GM23338 (cell line): ENCODE results near the gene CADPS2. TPM values are rescaled to one million over a fixed set of nuclear protein-coding genes. Genes with fewer than 3 reads are reported as not detected.
A peak's percentile ranks its signal among the peaks of the same experiment; 100 is the strongest.

ENCODE experiments used
- ATAC-seq: fragments of 200-7000 bp; cut with Tn5 transposase; 3 replicates; pipeline ENCODE4 v1.9.1; 2020
- DNase-seq: peaks from one replicate; pipeline ENCODE4 v3.0.0-alpha.2; 2015; ENCODE audit warnings: low spot score
- H2AFZ ChIP-seq: fragments of 200-600 bp; sonication (generic); 2 replicates; pipeline ENCODE4 v1.8.0; 2016; ENCODE audit warnings: antibody characterized with exemption, mild to moderate bottlenecking, moderate library complexity
- H3F3A ChIP-seq: fragments of 200-600 bp; sonication (generic); replicated peaks from 2 replicates; pipeline ENCODE4 v1.8.0; 2017; ENCODE audit warnings: antibody characterized with exemption, mixed run types, low read depth
- H3K27ac ChIP-seq: fragments of 200-600 bp; sonication (generic); 2 replicates; pipeline ENCODE4 v1.6.1; 2016; ENCODE audit warnings: low read depth
- H3K27me3 ChIP-seq: fragments of 200-600 bp; sonication (generic); 2 replicates; pipeline ENCODE4 v1.8.0; 2016; ENCODE audit warnings: mild to moderate bottlenecking, mixed run types, moderate library complexity; ENCODE audit not compliant: insufficient read depth
- H3K36me3 ChIP-seq: fragments of 200-600 bp; sonication (generic); 2 replicates; pipeline ENCODE4 v1.8.0; 2016; ENCODE audit warnings: mild to moderate bottlenecking; ENCODE audit not compliant: insufficient read depth
- H3K4me1 ChIP-seq: fragments of 200-600 bp; sonication (generic); 2 replicates; pipeline ENCODE4 v1.8.0; 2016; ENCODE audit warnings: mild to moderate bottlenecking, moderate library complexity; ENCODE audit not compliant: insufficient read depth
- H3K4me2 ChIP-seq: fragments of 200-600 bp; sonication (generic); 2 replicates; pipeline ENCODE4 v1.7.1; 2017; ENCODE audit warnings: mixed run types
- H3K4me3 ChIP-seq: fragments of 200-600 bp; sonication (generic); 2 replicates; pipeline ENCODE4 v1.6.1; 2016; ENCODE audit warnings: mixed run types
- H3K79me2 ChIP-seq: fragments of 200-600 bp; sonication (generic); replicated peaks from 2 replicates; pipeline ENCODE4 v1.8.0; 2017; ENCODE audit warnings: mild to moderate bottlenecking; ENCODE audit not compliant: insufficient read depth
- H3K9me2 ChIP-seq: fragments of 200-600 bp; sonication (generic); 2 replicates; pipeline ENCODE4 v1.8.0; 2017; ENCODE audit not compliant: insufficient read depth
- H4K20me1 ChIP-seq: fragments of 200-600 bp; sonication (generic); replicated peaks from 2 replicates; pipeline ENCODE4 v1.8.0; 2017; ENCODE audit warnings: mild to moderate bottlenecking; ENCODE audit not compliant: insufficient read depth
- H3K27ac Mint-ChIP-seq: 2 replicates; pipeline ENCODE4 v1.8.0; 2020; ENCODE audit warnings: inconsistent platforms, mild to moderate bottlenecking, moderate library complexity, mixed read lengths
- H3K27me3 Mint-ChIP-seq: 3 replicates; pipeline ENCODE4 v1.8.0; 2022; ENCODE audit warnings: low read depth, mild to moderate bottlenecking, moderate library complexity, mixed read lengths, inconsistent platforms; ENCODE audit not compliant: insufficient read depth, poor library complexity
- H3K36me3 Mint-ChIP-seq: 3 replicates; pipeline ENCODE4 v1.8.0; 2021; ENCODE audit warnings: low read depth, mild to moderate bottlenecking, inconsistent platforms, moderate library complexity, mixed read lengths
- H3K4me1 Mint-ChIP-seq: 3 replicates; pipeline ENCODE4 v1.8.0; 2020; ENCODE audit warnings: mild to moderate bottlenecking, inconsistent platforms, mixed read lengths
- H3K4me3 Mint-ChIP-seq: 3 replicates; pipeline ENCODE4 v1.8.0; 2021; ENCODE audit warnings: moderate library complexity, mild to moderate bottlenecking, inconsistent platforms, mixed read lengths
- H3K9me3 Mint-ChIP-seq: 3 replicates; pipeline ENCODE4 v1.8.0; 2020; ENCODE audit warnings: moderate library complexity, mild to moderate bottlenecking, inconsistent platforms, mixed read lengths
- CTCF ChIP-seq, 2 experiments: fragments of 200-600 bp in 1 of 2; sonication (generic) in 1 of 2; conservative IDR thresholded peaks; 2 replicates each; pipeline versions ENCODE4 v1.5.1 to v1.6.1; 2016 to 2017; ENCODE audit warnings: antibody characterized with exemption in 2 of 2, low read depth in 2 of 2, mild to moderate bottlenecking in 2 of 2, moderate library complexity in 1 of 2
- EZH2 ChIP-seq: fragments of 200-600 bp; sonication (generic); IDR thresholded peaks from one replicate; pipeline ENCODE4 v1.8.0; 2017; ENCODE audit warnings: antibody characterized with exemption, mild to moderate bottlenecking, low read depth; ENCODE audit not compliant: unreplicated experiment
- NANOG ChIP-seq: IDR thresholded peaks from 2 replicates; pipeline ENCODE4 v1.6.1; 2016; ENCODE audit warnings: antibody characterized with exemption, borderline replicate concordance
- POLR2AphosphoS5 ChIP-seq: IDR thresholded peaks from 2 replicates; pipeline ENCODE4 v1.6.1; 2016; ENCODE audit warnings: antibody characterized with exemption, low read depth
- REST ChIP-seq: IDR thresholded peaks from one replicate; pipeline ENCODE4 v1.6.1; 2018; ENCODE audit warnings: antibody characterized with exemption; ENCODE audit not compliant: unreplicated experiment
- ZNF114 ChIP-seq: fragments of 250-450 bp; sonication (Bioruptor Pico); IDR thresholded peaks from 2 replicates; pipeline ENCODE4 v1.5.0; 2020; ENCODE audit warnings: mild to moderate bottlenecking, moderate library complexity
- polyA plus RNA-seq: library from polyadenylated mRNA; unstranded; fragments of >200 nt; fragmentation: Nextera tagmentation; extraction: Ambion mirVana; gene quantifications from 2 replicates; pipeline ENCODE4 v1.2.1, GENCODE V29; 2016
- total RNA-seq: library from RNA; depleted of rRNA; stranded (reverse); fragments of >200 nt; shearing (Covaris generic); gene quantifications from 2 replicates; pipeline ENCODE4 v1.2.3, GENCODE V29; 2014
- TF ChIP-seq, protein P1 (sequence below): IDR thresholded peaks from 2 replicates; pipeline ENCODE4 v1.6.1; 2016; ENCODE audit warnings: antibody characterized with exemption
- TF ChIP-seq, protein P2 (sequence below): fragments of 250-450 bp; sonication (Bioruptor Pico); IDR thresholded peaks from 2 replicates; pipeline ENCODE4 v1.5.0; 2020; ENCODE audit warnings: mild to moderate bottlenecking, moderate library complexity

The CADPS2 gene
- total and polyA plus RNA-seq, 2 experiments from 2014 or later: 16.3 to 36.9 TPM

DNA sequence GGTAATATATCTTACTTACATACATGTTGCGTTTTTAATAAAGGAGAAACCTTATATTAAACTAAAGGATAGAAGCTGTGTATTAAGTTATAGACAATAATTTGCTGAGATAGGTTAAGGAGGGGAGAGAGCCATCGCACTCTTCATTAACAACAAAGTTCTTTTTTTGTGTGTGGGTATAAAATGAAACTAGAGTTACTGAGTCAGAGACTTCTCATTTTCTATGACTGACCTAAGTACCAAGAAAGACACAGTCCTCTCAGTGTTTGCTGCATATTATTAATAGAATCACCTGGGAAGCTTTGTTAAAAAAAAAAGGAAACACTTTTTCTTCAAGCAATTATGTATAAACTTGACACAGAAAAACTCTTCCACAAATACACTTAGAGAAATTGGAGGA is 613.1 kb downstream of the CADPS2 start (continued):
- TF ChIP-seq REST: no peak
- TF ChIP-seq EZH2: no peak
- no peak for TF ChIP-seq NANOG

- no peaks in the 10 kb centered on the region for H4K20me1 ChIP-seq
- Mint-ChIP-seq H3K27me3 (peaks cover 7% of the 10 kb centered on the region), H3K4me1 (peaks cover 7% of the 10 kb centered on the region; the same call in 2 of the 3 replicates), H3K36me3 (no peaks in the 10 kb centered on the region), H3K27ac (no peak overlapping the region), H3K9me3 (no peaks in the 10 kb centered on the region), H3K4me3 (no peak overlapping the region)
- H3F3A ChIP-seq: 0 out of 2 replicates have a peak, but pooled peaks cover 4% of the 10 kb centered on the region
- H3K4me1 ChIP-seq: peaks cover 10% of the 10 kb centered on the region; the same call in 1 of the 2 replicates
- H3K9me2 ChIP-seq: no peaks in the 10 kb centered on the region
- peak; percentile 61 for ATAC-seq
- H3K27ac ChIP-seq: no peak overlapping the region
- H3K36me3 ChIP-seq: no peaks in the 10 kb centered on the region
- TF ChIP-seq, protein P1, sequence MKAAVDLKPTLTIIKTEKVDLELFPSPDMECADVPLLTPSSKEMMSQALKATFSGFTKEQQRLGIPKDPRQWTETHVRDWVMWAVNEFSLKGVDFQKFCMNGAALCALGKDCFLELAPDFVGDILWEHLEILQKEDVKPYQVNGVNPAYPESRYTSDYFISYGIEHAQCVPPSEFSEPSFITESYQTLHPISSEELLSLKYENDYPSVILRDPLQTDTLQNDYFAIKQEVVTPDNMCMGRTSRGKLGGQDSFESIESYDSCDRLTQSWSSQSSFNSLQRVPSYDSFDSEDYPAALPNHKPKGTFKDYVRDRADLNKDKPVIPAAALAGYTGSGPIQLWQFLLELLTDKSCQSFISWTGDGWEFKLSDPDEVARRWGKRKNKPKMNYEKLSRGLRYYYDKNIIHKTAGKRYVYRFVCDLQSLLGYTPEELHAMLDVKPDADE: no peak
- TF ChIP-seq CTCF (conservative IDR thresholded peaks at IDR 0.05; ENCODE audit: low read depth in 2 of 2): no peak
- TF ChIP-seq, protein P2, sequence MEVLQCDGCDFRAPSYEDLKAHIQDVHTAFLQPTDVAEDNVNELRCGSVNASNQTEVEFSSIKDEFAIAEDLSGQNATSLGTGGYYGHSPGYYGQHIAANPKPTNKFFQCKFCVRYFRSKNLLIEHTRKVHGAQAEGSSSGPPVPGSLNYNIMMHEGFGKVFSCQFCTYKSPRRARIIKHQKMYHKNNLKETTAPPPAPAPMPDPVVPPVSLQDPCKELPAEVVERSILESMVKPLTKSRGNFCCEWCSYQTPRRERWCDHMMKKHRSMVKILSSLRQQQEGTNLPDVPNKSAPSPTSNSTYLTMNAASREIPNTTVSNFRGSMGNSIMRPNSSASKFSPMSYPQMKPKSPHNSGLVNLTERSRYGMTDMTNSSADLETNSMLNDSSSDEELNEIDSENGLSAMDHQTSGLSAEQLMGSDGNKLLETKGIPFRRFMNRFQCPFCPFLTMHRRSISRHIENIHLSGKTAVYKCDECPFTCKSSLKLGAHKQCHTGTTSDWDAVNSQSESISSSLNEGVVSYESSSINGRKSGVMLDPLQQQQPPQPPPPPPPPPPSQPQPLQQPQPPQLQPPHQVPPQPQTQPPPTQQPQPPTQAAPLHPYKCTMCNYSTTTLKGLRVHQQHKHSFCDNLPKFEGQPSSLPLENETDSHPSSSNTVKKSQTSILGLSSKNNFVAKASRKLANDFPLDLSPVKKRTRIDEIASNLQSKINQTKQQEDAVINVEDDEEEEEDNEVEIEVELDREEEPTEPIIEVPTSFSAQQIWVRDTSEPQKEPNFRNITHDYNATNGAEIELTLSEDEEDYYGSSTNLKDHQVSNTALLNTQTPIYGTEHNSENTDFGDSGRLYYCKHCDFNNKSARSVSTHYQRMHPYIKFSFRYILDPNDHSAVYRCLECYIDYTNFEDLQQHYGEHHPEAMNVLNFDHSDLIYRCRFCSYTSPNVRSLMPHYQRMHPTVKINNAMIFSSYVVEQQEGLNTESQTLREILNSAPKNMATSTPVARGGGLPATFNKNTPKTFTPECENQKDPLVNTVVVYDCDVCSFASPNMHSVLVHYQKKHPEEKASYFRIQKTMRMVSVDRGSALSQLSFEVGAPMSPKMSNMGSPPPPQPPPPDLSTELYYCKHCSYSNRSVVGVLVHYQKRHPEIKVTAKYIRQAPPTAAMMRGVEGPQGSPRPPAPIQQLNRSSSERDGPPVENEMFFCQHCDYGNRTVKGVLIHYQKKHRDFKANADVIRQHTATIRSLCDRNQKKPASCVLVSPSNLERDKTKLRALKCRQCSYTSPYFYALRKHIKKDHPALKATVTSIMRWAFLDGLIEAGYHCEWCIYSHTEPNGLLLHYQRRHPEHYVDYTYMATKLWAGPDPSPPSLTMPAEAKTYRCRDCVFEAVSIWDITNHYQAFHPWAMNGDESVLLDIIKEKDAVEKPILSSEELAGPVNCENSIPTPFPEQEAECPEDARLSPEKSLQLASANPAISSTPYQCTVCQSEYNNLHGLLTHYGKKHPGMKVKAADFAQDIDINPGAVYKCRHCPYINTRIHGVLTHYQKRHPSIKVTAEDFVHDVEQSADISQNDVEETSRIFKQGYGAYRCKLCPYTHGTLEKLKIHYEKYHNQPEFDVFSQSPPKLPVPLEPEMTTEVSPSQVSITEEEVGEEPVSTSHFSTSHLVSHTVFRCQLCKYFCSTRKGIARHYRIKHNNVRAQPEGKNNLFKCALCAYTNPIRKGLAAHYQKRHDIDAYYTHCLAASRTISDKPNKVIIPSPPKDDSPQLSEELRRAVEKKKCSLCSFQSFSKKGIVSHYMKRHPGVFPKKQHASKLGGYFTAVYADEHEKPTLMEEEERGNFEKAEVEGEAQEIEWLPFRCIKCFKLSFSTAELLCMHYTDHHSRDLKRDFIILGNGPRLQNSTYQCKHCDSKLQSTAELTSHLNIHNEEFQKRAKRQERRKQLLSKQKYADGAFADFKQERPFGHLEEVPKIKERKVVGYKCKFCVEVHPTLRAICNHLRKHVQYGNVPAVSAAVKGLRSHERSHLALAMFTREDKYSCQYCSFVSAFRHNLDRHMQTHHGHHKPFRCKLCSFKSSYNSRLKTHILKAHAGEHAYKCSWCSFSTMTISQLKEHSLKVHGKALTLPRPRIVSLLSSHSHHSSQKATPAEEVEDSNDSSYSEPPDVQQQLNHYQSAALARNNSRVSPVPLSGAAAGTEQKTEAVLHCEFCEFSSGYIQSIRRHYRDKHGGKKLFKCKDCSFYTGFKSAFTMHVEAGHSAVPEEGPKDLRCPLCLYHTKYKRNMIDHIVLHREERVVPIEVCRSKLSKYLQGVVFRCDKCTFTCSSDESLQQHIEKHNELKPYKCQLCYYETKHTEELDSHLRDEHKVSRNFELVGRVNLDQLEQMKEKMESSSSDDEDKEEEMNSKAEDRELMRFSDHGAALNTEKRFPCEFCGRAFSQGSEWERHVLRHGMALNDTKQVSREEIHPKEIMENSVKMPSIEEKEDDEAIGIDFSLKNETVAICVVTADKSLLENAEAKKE: no peak
- no peak for TF ChIP-seq POLR2AphosphoS5
- TF ChIP-seq REST: no peak
- no peak for TF ChIP-seq ZNF114 (CRISPR knock-in tag)
- H3K4me3 ChIP-seq: no peak overlapping the region
- H3K27me3 ChIP-seq: no peaks in the 10 kb centered on the region
- peak overlapping the region; percentile 7 for H2AFZ ChIP-seq
- DNase-seq: peak; percentile 39
- H3K79me2 ChIP-seq: no peaks in the 10 kb centered on the region
- peak overlapping the region; percentile 6 for H3K4me2 ChIP-seq
These were observed 617.0 kb downstream of the CADPS2 start for GRCh38 chr7:122269241-122269640.
